Measurements from ENCODE around the gene DOK1. TPM values are rescaled to one million over a fixed set of nuclear protein-coding genes. Genes with fewer than 3 reads are reported as not detected.

The DOK1 gene
- 15.0 and 27.8 TPM in 2 replicates for total RNA-seq (2021)
- Bru-seq, nascent RNA: percentile 55 among the genes with signal in this experiment
- percentile 54 among the genes with signal in this experiment for BruChase-seq, experiment 1, labeled RNA remaining after a 2-hour chase
- percentile 63 among the genes with signal in this experiment for BruChase-seq, experiment 2, labeled RNA remaining after a 6-hour chase
- long read RNA-seq, transcript DOK1-201 (5 exons, 2,555 nt): major isoform, 11 of 34 reads
- long read RNA-seq, transcript DOK1-202 (4 exons, 1,722 nt): minor isoform, 5 of 34 reads
- long read RNA-seq, partial matches to known transcripts: 1 of 34 reads
- long read RNA-seq, other reads (novel, unspliced or antisense): 10 of 34 reads

- Histone ChIP-seq H3K79me2 (ENCODE audit: low read depth) (peaks cover 16% of the 10 kb centered on the region), H3K4me1 (replicated peaks; ENCODE audit: insufficient read depth) (peaks cover 16% of the 10 kb centered on the region), H2AFZ (peak within 1 kb of the TSS; percentile 81), H3K9me2 (ENCODE audit: insufficient read depth) (no peaks in the 10 kb centered on the region), H3K9me3 (ENCODE audit: insufficient read depth, low read depth) (no peaks in the 10 kb centered on the region), H3K4me3 (peak within 1 kb of the TSS; percentile 78), H3K27me3 (ENCODE audit: insufficient read depth, low read depth) (no peaks in the 10 kb centered on the region), H4K20me1 (ENCODE audit: insufficient read depth) (no peaks in the 10 kb centered on the region), H3K27ac (no peak within 1 kb of the TSS), H3F3A (ENCODE audit: insufficient read depth, low read depth) (peaks cover 29% of the 10 kb centered on the region; the same call in 1 of the 2 replicates), H3K36me3 (ENCODE audit: low read depth) (no peaks in the 10 kb centered on the region), H3K4me2 (peak within 1 kb of the TSS; percentile 81)
- ChIA-PET POLR2A (ENCODE audit: unreplicated experiment) (interaction anchor here (0.6 kb wide), 1 partner anchor 20 kb away, joined by 5 read pairs; no protein-coding TSS in a partner anchor), CTCF (interaction anchor here (0.7 kb wide), 1 partner anchor 81 kb away, joined by 13 read pairs; the partner anchor contains the start of gene MRPL53)
- DNase-seq: peak; percentile 57 to 83
- TF ChIP-seq CTCF (conservative IDR thresholded peaks at IDR 0.05): no peak
- no peak for TF ChIP-seq EZH2 (IDR thresholded peaks at IDR 0.05; ENCODE audit: low read depth)
- no TSS peak for BruUV-seq (replicated peaks)
- intact Hi-C loops (cut with micrococcal nuclease; ENCODE audit: unreplicated experiment): loop anchor here (2.0 kb wide), 1 partner anchor 33 kb away; no protein-coding TSS in a partner anchor
Observed at GRCh38 chr2:74553892-74554819, at the start of gene DOK1, which contains the start of gene LOXL3. Gene DOK1, plus strand, starts transcription at chr2:74554720. Its CDS starts 35 bp downstream, at chr2:74554755. Gene LOXL3, minus strand, starts transcription at chr2:74553942. Its CDS starts 1,308 bp downstream, at chr2:74552634.

- H3K36me3 ChIP-seq (ENCODE audit: low read depth): 0 out of 2 replicates have a peak, but pooled peaks cover 10% of the 10 kb centered on the region
- H3F3A ChIP-seq (ENCODE audit: insufficient read depth, low read depth): peaks cover 29% of the 10 kb centered on the region; the same call in 1 of the 2 replicates
- no TSS peak for BruUV-seq (replicated peaks)
- H3K9me2 ChIP-seq (ENCODE audit: insufficient read depth): no peaks in the 10 kb centered on the region
- peaks cover 26% of the 10 kb centered on the region for H3K4me1 ChIP-seq (replicated peaks; ENCODE audit: insufficient read depth)
- H3K27ac ChIP-seq: no peak overlapping the region
- peaks cover 23% of the 10 kb centered on the region for H3K79me2 ChIP-seq (ENCODE audit: low read depth)
- CTCF ChIA-PET: no interaction called here
- POLR2A ChIA-PET (ENCODE audit: unreplicated experiment): no interaction called here
- no peak overlapping the region for H2AFZ ChIP-seq
- H3K4me2 ChIP-seq: peak overlapping the region; percentile 99
- peak overlapping the region; percentile 64; the same call in 1 of the 2 replicates for H3K4me3 ChIP-seq
- intact Hi-C loops (cut with micrococcal nuclease; ENCODE audit: unreplicated experiment): loop anchor here (2.0 to 10.0 kb wide), 2 partner anchors 51 to 339 kb away; partner anchors contain the start of gene INO80B
- no peak for TF ChIP-seq CTCF (conservative IDR thresholded peaks at IDR 0.05)
- TF ChIP-seq EZH2 (IDR thresholded peaks at IDR 0.05; ENCODE audit: low read depth): no peak
- H3K9me3 ChIP-seq (ENCODE audit: insufficient read depth, low read depth): no peaks in the 10 kb centered on the region
- H3K27me3 ChIP-seq (ENCODE audit: insufficient read depth, low read depth): no peaks in the 10 kb centered on the region
- DNase-seq: no peak
- no peaks in the 10 kb centered on the region for H4K20me1 ChIP-seq (ENCODE audit: insufficient read depth)
Observed at GRCh38 chr2:74505448-74506246, 48.9 kb upstream of the DOK1 start.

All from PC-9 (cell line).